ENCODE measurements around the gene REPS1.

Gene REPS1

DNA sequence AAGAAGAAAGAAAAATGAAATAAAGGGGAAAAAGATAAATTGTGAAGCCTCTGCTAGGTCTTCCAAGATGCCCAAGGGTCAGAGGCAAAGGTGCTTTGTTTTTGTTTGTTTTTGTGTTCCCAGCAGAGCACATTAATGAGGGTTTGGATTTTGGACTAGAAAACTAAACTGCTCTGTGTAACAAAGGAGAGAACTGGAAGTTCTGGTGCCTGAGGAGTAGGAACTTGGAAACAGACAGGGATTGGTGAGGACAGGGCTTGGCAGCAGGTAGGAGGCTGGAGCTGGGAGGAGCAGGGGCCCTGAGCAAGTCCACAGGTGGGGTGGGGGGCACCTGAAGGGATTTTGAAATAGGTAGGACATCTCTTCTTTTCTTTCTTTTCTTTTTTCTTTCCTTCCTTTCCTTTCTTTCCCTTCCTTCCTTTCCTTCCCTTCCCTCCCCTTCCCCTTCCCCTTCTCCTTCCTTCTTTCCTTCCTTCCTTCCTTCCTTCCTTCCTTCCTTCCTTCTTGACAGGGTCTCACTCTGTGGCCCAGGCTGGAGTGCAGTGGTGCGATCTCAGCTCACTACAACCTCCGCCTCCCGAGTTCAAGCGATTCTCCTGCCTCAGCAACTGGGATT lies 25.2 kb upstream of the REPS1 start:
- no peak overlapping the region for H3K4me3 ChIP-seq (ENCODE audit: low read depth, low read length)
- TF ChIP-seq, protein P1, sequence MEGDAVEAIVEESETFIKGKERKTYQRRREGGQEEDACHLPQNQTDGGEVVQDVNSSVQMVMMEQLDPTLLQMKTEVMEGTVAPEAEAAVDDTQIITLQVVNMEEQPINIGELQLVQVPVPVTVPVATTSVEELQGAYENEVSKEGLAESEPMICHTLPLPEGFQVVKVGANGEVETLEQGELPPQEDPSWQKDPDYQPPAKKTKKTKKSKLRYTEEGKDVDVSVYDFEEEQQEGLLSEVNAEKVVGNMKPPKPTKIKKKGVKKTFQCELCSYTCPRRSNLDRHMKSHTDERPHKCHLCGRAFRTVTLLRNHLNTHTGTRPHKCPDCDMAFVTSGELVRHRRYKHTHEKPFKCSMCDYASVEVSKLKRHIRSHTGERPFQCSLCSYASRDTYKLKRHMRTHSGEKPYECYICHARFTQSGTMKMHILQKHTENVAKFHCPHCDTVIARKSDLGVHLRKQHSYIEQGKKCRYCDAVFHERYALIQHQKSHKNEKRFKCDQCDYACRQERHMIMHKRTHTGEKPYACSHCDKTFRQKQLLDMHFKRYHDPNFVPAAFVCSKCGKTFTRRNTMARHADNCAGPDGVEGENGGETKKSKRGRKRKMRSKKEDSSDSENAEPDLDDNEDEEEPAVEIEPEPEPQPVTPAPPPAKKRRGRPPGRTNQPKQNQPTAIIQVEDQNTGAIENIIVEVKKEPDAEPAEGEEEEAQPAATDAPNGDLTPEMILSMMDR (IDR thresholded peaks at IDR 0.05; ENCODE audit: low read depth, low read length) = no peak

DNA sequence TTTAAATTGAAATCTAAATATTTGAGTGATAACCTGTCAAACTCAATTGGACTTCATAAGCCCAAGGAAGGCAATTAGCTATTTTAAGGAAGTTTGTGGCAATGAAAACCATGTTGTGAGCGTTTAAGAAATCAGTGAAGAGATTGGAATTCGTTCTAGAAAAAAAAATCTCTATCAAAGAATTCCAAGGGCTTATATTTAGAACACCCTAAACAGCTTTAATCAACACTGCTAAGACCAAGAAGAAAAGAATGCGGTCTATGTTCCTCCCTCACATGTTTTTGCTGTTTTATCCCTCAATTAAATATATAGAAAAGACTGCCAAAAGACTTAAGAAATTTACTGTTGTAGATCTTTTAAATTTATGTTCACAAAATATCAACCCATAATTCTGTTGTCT lies 23.9 kb upstream of the REPS1 start:
- no peak overlapping the region for H3K4me3 ChIP-seq (ENCODE audit: low read depth, low read length)
- TF ChIP-seq, protein P1 (IDR thresholded peaks at IDR 0.05; ENCODE audit: low read depth, low read length) = no peak

DNA sequence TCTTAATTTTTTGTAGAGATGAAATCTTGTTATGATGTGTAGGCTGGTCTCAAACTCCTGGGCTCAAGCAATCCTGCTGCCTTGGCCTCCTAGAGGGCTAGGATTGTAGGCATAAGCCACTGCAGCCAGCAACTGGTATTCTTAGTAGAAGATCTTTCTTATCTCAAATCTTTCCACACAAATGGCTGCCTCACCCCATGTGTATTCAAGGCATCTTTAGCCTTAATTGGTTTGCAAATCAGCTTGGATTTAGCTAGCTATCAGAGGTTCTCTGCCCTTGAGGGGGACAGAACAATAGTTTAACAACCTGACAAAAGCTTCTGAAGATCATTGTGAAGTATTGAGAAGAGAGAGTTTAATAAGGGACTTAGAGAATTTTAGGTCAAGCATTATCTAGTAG lies 22.6 kb upstream of the REPS1 start:
- TF ChIP-seq, protein P1 (IDR thresholded peaks at IDR 0.05; ENCODE audit: low read depth, low read length) = no peak
- H3K4me3 ChIP-seq (ENCODE audit: low read depth, low read length) = no peak overlapping the region

DNA sequence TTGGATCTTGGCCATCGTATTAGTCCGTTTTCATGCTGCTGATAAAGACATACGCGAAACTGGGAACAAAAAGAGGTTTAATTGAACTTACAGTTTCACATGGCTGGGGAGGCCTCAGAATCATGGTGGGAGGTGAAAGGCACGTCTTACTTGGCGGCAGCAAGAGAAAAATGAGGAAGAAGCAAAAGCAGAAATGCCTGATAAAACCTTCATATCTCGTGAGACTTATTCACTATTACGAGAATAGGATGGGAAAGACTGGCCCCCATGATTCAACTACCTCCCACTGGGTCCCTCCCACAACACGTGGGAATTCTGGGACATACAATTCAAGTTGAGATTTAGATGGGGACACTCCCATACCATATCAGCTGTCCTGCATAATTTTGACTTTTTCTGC lies 20.1 kb upstream of the REPS1 start:
- TF ChIP-seq, protein P1 (IDR thresholded peaks at IDR 0.05; ENCODE audit: low read depth, low read length) = no peak
- no peak overlapping the region for H3K4me3 ChIP-seq (ENCODE audit: low read depth, low read length)

DNA sequence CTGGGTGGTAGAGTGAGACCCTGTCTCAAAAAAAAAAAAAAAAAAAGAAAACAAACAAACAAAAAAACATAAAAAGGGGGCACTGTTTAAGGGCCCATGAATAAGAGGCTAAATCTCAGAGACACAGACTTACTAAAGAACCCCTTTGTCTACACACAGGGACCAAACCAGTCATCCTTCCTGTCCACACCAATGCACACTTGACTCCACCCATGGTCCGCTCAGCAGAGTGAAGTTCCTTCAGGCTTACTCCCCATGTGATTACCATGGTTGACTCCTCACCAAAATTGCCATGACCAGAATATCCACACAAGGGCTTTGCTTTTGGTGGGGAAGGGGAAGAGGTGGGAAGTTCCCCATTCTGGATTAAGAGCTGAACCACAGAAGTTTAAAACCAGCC lies 19.4 kb upstream of the REPS1 start:
- TF ChIP-seq, protein P1 (IDR thresholded peaks at IDR 0.05; ENCODE audit: low read depth, low read length) = no peak
- H3K4me3 ChIP-seq (ENCODE audit: low read depth, low read length) = no peak overlapping the region

DNA sequence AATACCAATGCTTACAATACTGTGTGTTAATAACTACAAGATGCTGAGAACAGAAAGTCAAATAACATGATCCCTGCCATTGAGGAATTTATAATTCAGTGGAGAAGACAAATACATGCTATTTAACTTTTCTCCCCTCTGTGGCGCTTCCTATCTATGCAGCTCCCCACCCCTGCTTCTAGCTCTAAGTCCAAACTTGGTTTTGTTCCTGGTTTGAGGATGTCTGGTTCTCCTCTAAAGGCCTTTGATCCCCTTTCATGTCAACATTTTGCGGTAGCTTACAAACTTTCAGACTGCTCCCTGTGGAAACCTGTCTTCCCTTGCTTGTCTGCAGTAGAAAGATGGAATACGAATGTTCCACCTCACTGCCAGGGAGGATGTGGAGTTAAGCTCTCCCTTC lies 18.4 kb upstream of the REPS1 start:
- TF ChIP-seq, protein P1 (IDR thresholded peaks at IDR 0.05; ENCODE audit: low read depth, low read length) = no peak
- H3K4me3 ChIP-seq (ENCODE audit: low read depth, low read length) = no peak overlapping the region

DNA sequence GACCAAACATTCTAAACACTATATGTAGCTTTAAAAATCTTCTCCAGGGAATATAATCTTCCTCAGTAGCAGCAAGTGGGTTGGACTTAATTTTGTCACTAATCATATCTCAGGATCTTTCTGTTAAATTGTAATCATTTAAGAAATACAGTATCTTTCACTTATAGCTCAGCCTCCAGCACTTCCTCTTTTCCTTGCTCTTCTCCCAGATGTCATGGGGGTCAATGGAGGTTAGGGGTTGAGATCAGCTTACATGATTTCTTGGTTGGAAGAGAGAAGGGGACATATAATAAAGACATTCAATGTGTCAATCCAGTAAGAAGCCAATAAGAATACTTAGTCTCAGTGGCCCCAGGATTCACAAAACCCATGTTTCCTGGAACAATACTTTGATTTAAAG lies 15.7 kb upstream of the REPS1 start:
- TF ChIP-seq, protein P1 (IDR thresholded peaks at IDR 0.05; ENCODE audit: low read depth, low read length) = no peak
- H3K4me3 ChIP-seq (ENCODE audit: low read depth, low read length) = no peak overlapping the region

Data from WI38 (cell line).